PFSK-1 (cell line): ENCODE data around the gene SIGLEC7.

Experiments used
- FOXP2 ChIP-seq: optimal IDR thresholded peaks from 2 replicates; pipeline ENCODE3; 2011; ENCODE audit warnings: borderline replicate concordance, control low read depth, inconsistent platforms; ENCODE audit not compliant: insufficient read depth; ENCODE audit errors: extremely low read length, extremely low read depth
- POLR2AphosphoS5 ChIP-seq: IDR thresholded peaks from 2 replicates; pipeline ENCODE4 v1.6.1; 2012; ENCODE audit warnings: low read depth, mild to moderate bottlenecking, control low read depth, low read length, moderate library complexity
- REST ChIP-seq, 2 experiments: IDR thresholded peaks; 2 replicates each; pipeline versions ENCODE4 v1.6.1 to v1.8.0; 2011 to 2012; ENCODE audit warnings: low read depth in 2 of 2, low read length in 2 of 2, control low read depth in 1 of 2, inconsistent platforms in 1 of 2, mild to moderate bottlenecking in 1 of 2, moderate library complexity in 1 of 2; ENCODE audit not compliant: insufficient read depth in 1 of 2
- SIN3A ChIP-seq: IDR thresholded peaks from 2 replicates; pipeline ENCODE4 v1.6.1; 2012; ENCODE audit warnings: mild to moderate bottlenecking, low read length, moderate library complexity, borderline replicate concordance; ENCODE audit not compliant: insufficient read depth
- TAF1 ChIP-seq: IDR thresholded peaks from 2 replicates; pipeline ENCODE4 v1.6.1; 2012; ENCODE audit warnings: low read length, control low read depth, borderline replicate concordance; ENCODE audit not compliant: insufficient read depth

DNA sequence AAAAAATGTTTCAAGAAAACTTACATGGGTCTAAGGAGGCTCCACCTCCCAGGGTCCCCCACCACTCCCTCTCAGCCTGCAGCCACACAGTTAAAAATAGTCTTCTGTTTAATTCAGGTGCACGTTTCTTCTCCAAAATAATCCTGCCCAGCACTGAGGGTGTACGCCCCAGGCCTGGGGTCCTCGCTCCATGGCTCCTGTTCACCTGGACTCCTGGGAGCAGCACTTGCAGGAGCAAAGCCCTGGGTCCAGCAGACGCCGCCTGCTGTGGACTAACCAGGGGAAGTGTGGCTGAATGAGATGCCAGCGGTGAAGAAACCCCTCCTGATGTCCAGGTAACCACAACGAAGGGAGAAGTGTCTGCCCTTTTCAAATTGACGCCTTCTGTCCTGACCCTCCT, 41.5 kb downstream of the SIGLEC7 start:
- TF ChIP-seq TAF1, result no peak
- no peak for TF ChIP-seq POLR2AphosphoS5
- no peak for TF ChIP-seq SIN3A
- no peak for TF ChIP-seq REST (IDR thresholded peaks at IDR 0.05; ENCODE audit: insufficient read depth in 1 of 2, low read depth in 2 of 2, low read length in 2 of 2)
- TF ChIP-seq FOXP2, result no peak
